ENCODE data around the gene NEGR1. TPM values are rescaled to one million over a fixed set of nuclear protein-coding genes. Genes with fewer than 3 reads are reported as not detected.

NEGR1 gene
- total RNA-seq, 4 donors from 2014 or later = 1.6 to 4.7 (median 2.3) TPM

GRCh38 chr1:72184099-72184701, 98.1 kb downstream of the NEGR1 start:
- H3K4me3 ChIP-seq = no peak overlapping the region
- no peaks in the 10 kb centered on the region for H3K9me3 ChIP-seq
- no peaks in the 10 kb centered on the region for H3K36me3 ChIP-seq
- no peaks in the 10 kb centered on the region for H3K4me1 ChIP-seq
- no peak for DNase-seq
- peak overlapping the region in 1 of 4 donors; percentile 13 for H3K27ac ChIP-seq
- H3K27me3 ChIP-seq = no peaks in the 10 kb centered on the region
- no peak for TF ChIP-seq CTCF (IDR thresholded peaks at IDR 0.05)
- TF ChIP-seq POLR2A (IDR thresholded peaks at IDR 0.05) = no peak

DNA sequence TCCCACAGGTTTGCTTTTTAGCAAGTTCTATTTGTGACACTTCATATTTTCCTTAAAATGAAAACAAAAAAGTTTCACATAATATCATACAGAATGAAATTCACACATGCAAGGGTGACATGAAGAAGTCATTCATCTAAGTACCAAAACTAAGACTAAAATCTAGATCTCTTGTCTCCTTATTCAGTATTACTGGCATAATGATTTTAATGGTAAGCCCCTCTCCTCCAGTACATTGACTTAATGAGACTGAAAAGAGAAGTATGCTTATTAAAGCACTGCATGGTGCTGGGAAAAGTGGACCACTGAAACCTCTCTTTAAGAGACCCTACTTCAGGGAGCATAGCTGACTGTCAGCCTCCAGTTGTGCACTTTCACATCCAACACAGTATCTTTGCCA, 99.5 kb downstream of the NEGR1 start:
- no peak for TF ChIP-seq POLR2A (IDR thresholded peaks at IDR 0.05)
- no peak for TF ChIP-seq CTCF (IDR thresholded peaks at IDR 0.05)
- H3K27me3 ChIP-seq = no peaks in the 10 kb centered on the region
- no peak for DNase-seq

GRCh38 chr1:72178266-72178665, 104.1 kb downstream of the NEGR1 start:
- TF ChIP-seq POLR2A (IDR thresholded peaks at IDR 0.05) (no peak), CTCF (IDR thresholded peaks at IDR 0.05) (no peak)
- Histone ChIP-seq H3K27ac (no peak overlapping the region), H3K4me1 (no peaks in the 10 kb centered on the region), H3K4me3 (no peak overlapping the region), H3K9me3 (no peaks in the 10 kb centered on the region), H3K36me3 (no peaks in the 10 kb centered on the region), H3K27me3 (no peaks in the 10 kb centered on the region)
- no peak for DNase-seq

More for the DNA sequence above, 99.5 kb downstream of the NEGR1 start:
- H3K4me1 ChIP-seq = no peaks in the 10 kb centered on the region
- H3K4me3 ChIP-seq = no peak overlapping the region
- H3K27ac ChIP-seq = no peak overlapping the region
- no peaks in the 10 kb centered on the region for H3K36me3 ChIP-seq
- H3K9me3 ChIP-seq = no peaks in the 10 kb centered on the region

GRCh38 chr1:72177711-72178110, 104.6 kb downstream of the NEGR1 start:
- H3K9me3 ChIP-seq = no peaks in the 10 kb centered on the region
- no peak overlapping the region for H3K27ac ChIP-seq

DNA sequence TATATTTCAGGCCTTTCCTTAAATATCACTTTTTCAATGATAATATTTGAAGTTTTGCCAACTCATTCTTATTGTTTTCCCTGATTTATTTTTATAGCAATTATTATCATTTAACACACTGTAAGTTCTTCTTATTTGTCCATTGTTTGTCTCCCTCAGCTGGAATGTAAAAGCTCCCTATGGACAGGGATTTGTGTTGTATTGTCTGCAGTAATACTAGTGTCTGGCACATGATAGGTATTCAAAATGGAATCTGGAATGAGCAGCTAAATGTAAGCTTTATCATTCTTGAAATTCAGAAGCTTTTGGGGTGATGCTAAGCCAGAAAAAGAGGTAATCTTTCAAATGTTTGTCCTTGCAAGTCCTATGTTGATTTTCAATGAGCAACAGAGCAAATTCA, 112.1 kb downstream of the NEGR1 start:
- no peak for DNase-seq
- Histone ChIP-seq H3K4me1 (no peaks in the 10 kb centered on the region), H3K4me3 (no peak overlapping the region), H3K36me3 (no peaks in the 10 kb centered on the region), H3K27ac (no peak overlapping the region), H3K27me3 (no peaks in the 10 kb centered on the region), H3K9me3 (no peaks in the 10 kb centered on the region)
- TF ChIP-seq CTCF (IDR thresholded peaks at IDR 0.05) (no peak), POLR2A (IDR thresholded peaks at IDR 0.05) (no peak)

More at GRCh38 chr1:72177711-72178110, 104.6 kb downstream of the NEGR1 start:
- H3K4me3 ChIP-seq = no peak overlapping the region
- TF ChIP-seq CTCF (IDR thresholded peaks at IDR 0.05) = no peak
- TF ChIP-seq POLR2A (IDR thresholded peaks at IDR 0.05) = no peak
- no peak for DNase-seq
- H3K36me3 ChIP-seq = no peaks in the 10 kb centered on the region
- no peaks in the 10 kb centered on the region for H3K4me1 ChIP-seq
- no peaks in the 10 kb centered on the region for H3K27me3 ChIP-seq

GRCh38 chr1:72166426-72166825, 115.9 kb downstream of the NEGR1 start:
- Histone ChIP-seq H3K27me3 (no peaks in the 10 kb centered on the region), H3K4me1 (no peaks in the 10 kb centered on the region), H3K4me3 (no peak overlapping the region), H3K9me3 (no peaks in the 10 kb centered on the region), H3K27ac (no peak overlapping the region), H3K36me3 (no peaks in the 10 kb centered on the region)
- no peak for DNase-seq
- TF ChIP-seq POLR2A (IDR thresholded peaks at IDR 0.05) (no peak), CTCF (IDR thresholded peaks at IDR 0.05) (no peak)

Data from Peyer's patch (tissue), 4 donors.